Adrenal gland (tissue), 12 donors: ENCODE results near the gene KIRREL3. TPM values are rescaled to one million over a fixed set of nuclear protein-coding genes. Genes with fewer than 3 reads are reported as not detected.

Experiments
- DNase-seq, 7 donors: peaks; one replicate each; pipeline ENCODE4 v3.0.0-alpha.2; 2019 to 2020
- H3K27ac ChIP-seq, 5 donors: fragments of 200-600 bp; sonication (generic) in 4 of 5; 1 replicate in 3 of 5; 2 replicates in 2 of 5; pipeline versions ENCODE4 v1.5.1 to v1.8.0; 2016 to 2020; ENCODE audit warnings: mild to moderate bottlenecking in 1 of 5
- H3K27me3 ChIP-seq: fragments of 200-600 bp; 2 replicates; pipeline ENCODE4 v1.8.0; 2021
- H3K36me3 ChIP-seq, 2 donors: fragments of 200-600 bp; replicated peaks in 1 of 2; 1 replicate in 1 of 2; 2 replicates in 1 of 2; pipeline versions ENCODE4 v1.5.1 to v1.8.0; 2018 to 2022
- H3K4me1 ChIP-seq, 2 donors: fragments of 200-600 bp; replicated peaks in 1 of 2; 1 replicate in 1 of 2; 2 replicates in 1 of 2; pipeline versions ENCODE4 v1.5.1 to v1.8.0; 2018 to 2021
- H3K4me3 ChIP-seq, 4 donors: fragments of 200-600 bp; sonication (generic) in 3 of 4; one replicate each; pipeline ENCODE4 v1.5.1; 2016 to 2018
- H3K9me3 ChIP-seq, 3 donors: fragments of 200-600 bp; sonication (generic) in 1 of 3; replicated peaks in 1 of 3; 1 replicate in 2 of 3; 2 replicates in 1 of 3; pipeline versions ENCODE4 v1.5.1 to v1.8.0; 2016 to 2021
- CTCF ChIP-seq, 6 experiments: fragments of 450-650 bp in 4 of 6; fragments of 200-600 bp in 2 of 6; sonication (generic) in 1 of 6; IDR thresholded peaks; 1 replicate in 5 of 6; 2 replicates in 1 of 6; pipeline versions ENCODE4 v1.5.1 to v1.8.0; 2016 to 2021; ENCODE audit warnings: antibody characterized with exemption in 6 of 6, mild to moderate bottlenecking in 2 of 6, moderate library complexity in 1 of 6
- POLR2A ChIP-seq, 2 donors: fragments of 450-650 bp; IDR thresholded peaks; one replicate each; pipeline ENCODE4 v1.6.1; 2017; ENCODE audit warnings: antibody characterized with exemption in 2 of 2, mild to moderate bottlenecking in 2 of 2, moderate library complexity in 1 of 2
- WGBS, 4 donors: extraction: QIAGEN DNeasy Blood & Tissue Kit in 2 of 4; methylation state at CpG; one replicate each; pipeline versions ENCODE4 v1.1.5 to v1.1.7; 2013 to 2017; 5-methylcytosine and 5-hydroxymethylcytosine counted together
- intact Hi-C, 2 donors: fragments of 100-400 bp; cut with DNase I; formaldehyde crosslinking; loops; one replicate each; pipeline versions ENCODE4 v1.14.1 to v1.15.0; 2022 to 2023
- polyA plus RNA-seq, 3 donors: library from polyadenylated mRNA; stranded (reverse); fragments of 200-250 nt in 2 of 3; fragments of 350-450 nt in 1 of 3; fragmentation: Illumina TruSeq in 1 of 3; extraction: RNeasy Lipid Tissue Mini Kit (QIAGEN cat#74804) in 1 of 3; gene quantifications; one replicate each; pipeline ENCODE4 v1.2.3, GENCODE V29; 2013 to 2014
- total RNA-seq, 9 donors: library from RNA; depleted of rRNA in 4 of 9; stranded (reverse); fragments of >200 nt in 4 of 9; fragments of 120-200 nt in 1 of 9; fragmentation: NEBNext Ultra II Directional in 1 of 9; extraction: Animal tissue kit (Norgen Biotek cat#: 25700) in 1 of 9; gene quantifications; one replicate each; pipeline versions ENCODE4 v1.1.0 to v1.2.4, GENCODE V29; 2013 to 2023
- donor health status: healthy with polysubstance abuse.
- donor health status: Bipolar disorder and iron deficiency.
- donor health status: DM: yes; HTN: yes; CAD: no.
- donor health status: DM: no; HTN: no; CAD: no.
- donor health status: DM: no; HTN: no; CAD: no.
- donor health status: DM: yes; HTN: yes; CAD: no.

The KIRREL3 gene
- total and polyA plus RNA-seq, 12 donors, result 0.07 to 4.1 (median 0.64) TPM; not detected in 1

- WGBS, 4 donors, result 64 to 76% (median 74%) methylated on average over 20 to 22 of the region's 22 CpGs
- Histone ChIP-seq H3K27me3 (no peaks in the 10 kb centered on the region), H3K9me3 (no peaks in the 10 kb centered on the region), H3K4me1 (no peaks in the 10 kb centered on the region), H3K36me3 (no peaks in the 10 kb centered on the region), H3K27ac (no peak overlapping the region), H3K4me3 (no peak overlapping the region)
- DNase-seq, result no peak
- intact Hi-C loops, result no loop called here
- TF ChIP-seq CTCF (IDR thresholded peaks at IDR 0.05) (no peak), POLR2A (IDR thresholded peaks at IDR 0.05) (no peak)
Measured at GRCh38 chr11:126601550-126602215, 398.9 kb downstream of the KIRREL3 start.

GRCh38 chr11:126601136-126601535 is 399.4 kb downstream of the KIRREL3 start:
- WGBS, 4 donors, result 69 to 89% (median 82%) methylated on average over 5 of the region's 5 CpGs
- no peaks in the 10 kb centered on the region for H3K36me3 ChIP-seq
- no peak for DNase-seq
- no peak overlapping the region for H3K4me3 ChIP-seq
- no peak for TF ChIP-seq POLR2A (IDR thresholded peaks at IDR 0.05)
- no peak for TF ChIP-seq CTCF (IDR thresholded peaks at IDR 0.05)
- no peaks in the 10 kb centered on the region for H3K27me3 ChIP-seq
- intact Hi-C loops, result no loop called here
- no peak overlapping the region for H3K27ac ChIP-seq
- H3K9me3 ChIP-seq, result no peaks in the 10 kb centered on the region
- no peaks in the 10 kb centered on the region for H3K4me1 ChIP-seq

- 83 to 98% (median 92%) methylated on average over 7 of the region's 7 CpGs for WGBS, 4 donors
- H3K27me3 ChIP-seq, result no peaks in the 10 kb centered on the region
- no peak for DNase-seq
- no peak overlapping the region for H3K27ac ChIP-seq
- no peaks in the 10 kb centered on the region for H3K4me1 ChIP-seq
- no peak overlapping the region for H3K4me3 ChIP-seq
- TF ChIP-seq POLR2A (IDR thresholded peaks at IDR 0.05), result no peak
- no peak for TF ChIP-seq CTCF (IDR thresholded peaks at IDR 0.05)
- no peaks in the 10 kb centered on the region for H3K9me3 ChIP-seq
- intact Hi-C loops, result no loop called here
- no peaks in the 10 kb centered on the region for H3K36me3 ChIP-seq
Measured at GRCh38 chr11:126599217-126599897, 401.2 kb downstream of the KIRREL3 start.

GRCh38 chr11:126598344-126599216 is 402.0 kb downstream of the KIRREL3 start:
- H3K4me3 ChIP-seq, result no peak overlapping the region
- DNase-seq, result no peak
- H3K9me3 ChIP-seq, result no peaks in the 10 kb centered on the region
- 78 to 90% (median 89%) methylated on average over 5 of the region's 5 CpGs for WGBS, 4 donors
- intact Hi-C loops, result no loop called here
- TF ChIP-seq CTCF (IDR thresholded peaks at IDR 0.05) (no peak), POLR2A (IDR thresholded peaks at IDR 0.05) (no peak)
- H3K4me1 ChIP-seq, result no peaks in the 10 kb centered on the region
- H3K27me3 ChIP-seq, result no peaks in the 10 kb centered on the region
- H3K27ac ChIP-seq, result no peak overlapping the region
- H3K36me3 ChIP-seq, result no peaks in the 10 kb centered on the region
